Mucosa of descending colon (tissue), 3 donors: ENCODE measurements around the gene BAHCC1. TPM values are rescaled to one million over a fixed set of nuclear protein-coding genes. Genes with fewer than 3 reads are reported as not detected.

Experiments
- ATAC-seq: fragments of 200-7000 bp; cut with Tn5 transposase; one replicate; pipeline ENCODE4 v1.9.1; 2020; ENCODE audit warnings: mild to moderate bottlenecking, moderate library complexity
- DNase-seq, 3 donors: peaks; one replicate each; pipeline ENCODE4 v3.0.0-alpha.2; 2020
- H3K36me3 ChIP-seq: fragments of 200-600 bp; one replicate; pipeline ENCODE4 v1.8.0; 2021; ENCODE audit warnings: low read depth, mild to moderate bottlenecking
- H3K4me1 ChIP-seq: fragments of 200-600 bp; one replicate; pipeline ENCODE4 v1.8.0; 2021; ENCODE audit warnings: low read depth, mild to moderate bottlenecking
- H3K4me3 ChIP-seq: fragments of 200-600 bp; one replicate; pipeline ENCODE4 v1.8.0; 2021; ENCODE audit warnings: mild to moderate bottlenecking
- H3K9me3 ChIP-seq: fragments of 200-600 bp; one replicate; pipeline ENCODE4 v1.8.0; 2021; ENCODE audit warnings: mild to moderate bottlenecking
- CTCF ChIP-seq: fragments of 200-600 bp; IDR thresholded peaks from one replicate; pipeline ENCODE4 v1.8.0; 2022; ENCODE audit warnings: antibody characterized with exemption, mild to moderate bottlenecking
- intact Hi-C, 2 donors: fragments of 100-400 bp; cut with DNase I in 1 of 2; cut with micrococcal nuclease in 1 of 2; formaldehyde crosslinking; loops; one replicate each; pipeline versions ENCODE4 v1.11.0 to v1.11.1; 2022; cut with DNase I, micrococcal nuclease
- total RNA-seq, 3 donors: library from RNA; stranded (reverse); fragmentation: NEBNext Ultra II Directional in 2 of 3; extraction: Animal tissue kit (Norgen Biotek cat#: 25700) in 2 of 3; gene quantifications; one replicate each; pipeline versions ENCODE4 v1.2.1 to v1.2.4, GENCODE V29; 2021 to 2023
- donor health status: DM: no; HTN: no; CAD: no; lungs with moderate emphysema.
- donor health status: DM: no; HTN: no; CAD: no.
- donor health status: DM: no; HTN: yes; CAD: no.

Gene BAHCC1
- total RNA-seq, 3 donors from 2014 or later: 14.0 to 27.4 (median 16.5) TPM

GRCh38 chr17:81405411-81405872 lies 10.2 kb downstream of the BAHCC1 start:
- H3K4me1 ChIP-seq: peaks cover 15% of the 10 kb centered on the region
- no peaks in the 10 kb centered on the region for H3K9me3 ChIP-seq
- H3K36me3 ChIP-seq: no peaks in the 10 kb centered on the region
- no peak overlapping the region for H3K4me3 ChIP-seq
- ATAC-seq (peak; percentile 3), DNase-seq (peak in 1 of 3 donors; percentile 59)
- intact Hi-C loops: no loop called here
- TF ChIP-seq CTCF: no peak

- no peak for TF ChIP-seq CTCF
- ATAC-seq (peak; percentile 63), DNase-seq (peak in 1 of 3 donors; percentile 74)
- H3K4me3 ChIP-seq: no peak overlapping the region
- intact Hi-C loops: no loop called here
- peaks cover 12% of the 10 kb centered on the region for H3K4me1 ChIP-seq
- no peaks in the 10 kb centered on the region for H3K36me3 ChIP-seq
- H3K9me3 ChIP-seq: no peaks in the 10 kb centered on the region
Measured at GRCh38 chr17:81406117-81406953, 11.1 kb downstream of the BAHCC1 start.

DNA sequence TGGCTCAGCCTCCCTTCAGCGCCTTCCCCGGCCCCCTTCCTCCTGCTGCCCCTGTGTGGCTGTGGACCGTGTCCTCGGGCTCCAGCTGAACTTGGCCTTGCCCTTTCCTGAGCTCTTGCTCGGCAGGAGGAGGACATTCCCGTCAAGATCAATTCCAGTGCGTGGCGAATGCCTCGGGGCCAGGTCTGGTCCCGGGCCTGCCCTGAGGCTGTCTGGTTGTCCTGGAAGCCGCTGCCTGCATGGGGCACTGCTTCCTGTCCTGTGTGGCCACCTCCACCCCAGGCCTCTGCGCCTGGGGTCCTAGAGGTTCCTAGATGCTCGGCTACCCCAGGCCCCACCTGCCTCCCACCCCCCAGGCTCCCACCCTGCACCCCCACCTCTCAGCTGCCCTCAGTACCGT lies 12.8 kb downstream of the BAHCC1 start:
- ATAC-seq: no peak
- intact Hi-C loops: no loop called here
- Histone ChIP-seq H3K4me3 (no peak overlapping the region), H3K9me3 (no peaks in the 10 kb centered on the region), H3K36me3 (no peaks in the 10 kb centered on the region), H3K4me1 (peaks cover 5% of the 10 kb centered on the region)
- no peak for DNase-seq
- TF ChIP-seq CTCF: no peak

DNA sequence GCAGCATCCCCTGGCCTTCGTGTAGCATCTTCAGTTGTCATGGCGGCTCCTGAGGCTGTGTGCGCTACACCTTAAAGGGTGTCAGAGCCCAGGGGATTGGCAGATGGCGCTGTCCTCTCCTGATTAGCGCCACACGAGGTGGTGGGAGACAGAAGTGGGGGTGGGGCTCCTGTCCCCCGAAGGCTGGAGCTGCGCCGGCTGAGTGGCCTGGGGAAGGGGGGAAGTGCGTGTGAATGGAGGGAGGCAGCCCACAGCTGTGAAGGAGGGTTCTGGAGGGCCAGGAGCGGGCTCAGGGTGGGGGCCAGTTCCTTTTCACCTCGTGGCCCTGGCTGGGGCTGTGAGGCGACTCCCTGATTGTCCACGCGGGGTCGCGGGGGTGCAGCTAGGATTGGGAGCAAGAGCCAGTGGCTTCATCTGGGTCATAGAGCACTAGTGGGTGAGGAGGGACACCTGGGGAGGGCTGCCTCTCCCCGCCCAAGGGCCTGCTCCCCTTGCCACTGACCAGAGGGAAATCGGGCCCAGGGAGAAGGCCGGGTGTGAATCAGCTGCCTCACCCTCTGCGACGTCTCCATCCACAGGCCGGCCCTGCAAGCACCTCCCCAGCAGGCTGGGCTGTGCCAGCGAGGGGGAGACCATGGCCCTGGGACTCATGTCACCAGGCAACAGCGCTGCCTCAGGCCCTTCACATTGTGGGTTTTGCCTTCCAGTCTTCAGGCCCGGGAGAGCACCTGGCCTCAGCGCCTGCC lies 14.1 kb downstream of the BAHCC1 start:
- Histone ChIP-seq H3K36me3 (no peaks in the 10 kb centered on the region), H3K9me3 (no peaks in the 10 kb centered on the region), H3K4me1 (peaks cover 5% of the 10 kb centered on the region), H3K4me3 (no peak overlapping the region)
- DNase-seq (no peak), ATAC-seq (no peak)
- intact Hi-C loops: no loop called here
- no peak for TF ChIP-seq CTCF

DNA sequence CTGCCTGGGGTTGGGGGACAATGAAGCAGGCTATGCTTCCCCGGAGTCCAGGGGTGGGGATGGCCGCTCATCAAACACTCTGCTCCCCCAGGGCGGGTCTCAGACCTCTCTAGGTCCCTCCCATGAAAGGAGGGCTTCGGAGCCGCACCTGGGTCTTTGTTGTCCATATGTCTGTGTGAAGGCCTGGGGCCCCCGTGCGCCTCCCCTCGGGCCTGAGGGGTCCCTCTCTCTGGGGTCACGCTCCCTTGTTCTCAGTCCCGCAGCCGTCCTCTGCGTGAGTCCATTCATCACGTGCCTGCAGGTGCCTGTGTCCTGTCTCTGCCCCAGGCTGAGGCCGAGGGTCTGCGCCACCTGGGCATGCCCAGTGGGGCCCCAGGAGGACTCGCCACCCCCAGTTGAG lies 15.6 kb downstream of the BAHCC1 start:
- Histone ChIP-seq H3K36me3 (no peaks in the 10 kb centered on the region), H3K4me3 (no peak overlapping the region), H3K4me1 (peaks cover 5% of the 10 kb centered on the region), H3K9me3 (no peaks in the 10 kb centered on the region)
- DNase-seq: no peak
- ATAC-seq: no peak
- TF ChIP-seq CTCF: no peak
- intact Hi-C loops: no loop called here
